ENCODE results near the gene RBBP5. TPM values are rescaled to one million over a fixed set of nuclear protein-coding genes. Genes with fewer than 3 reads are reported as not detected.

RBBP5 gene
- total RNA-seq, 4 donors from 2014 or later: 8.6 to 13.3 (median 12.0) TPM

DNA sequence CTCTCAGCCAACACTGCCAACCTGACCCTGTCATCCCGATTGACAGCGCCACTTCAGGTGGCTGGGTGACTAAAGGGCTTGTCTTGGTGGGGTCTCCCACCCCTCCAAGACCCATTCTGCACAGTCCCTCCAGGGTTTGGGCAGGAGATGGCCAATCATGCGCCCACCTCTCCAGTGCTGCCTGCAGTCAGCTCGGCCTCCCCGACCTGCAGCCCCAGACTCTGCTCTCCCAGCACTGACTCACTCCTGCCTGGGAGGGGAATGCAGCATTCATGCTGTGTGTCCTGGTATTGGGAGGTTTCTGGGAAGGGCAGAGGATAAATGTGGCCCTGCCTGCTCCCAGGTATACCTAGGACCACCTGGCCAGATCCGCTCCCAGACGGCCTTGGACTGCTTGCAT, 47.3 kb downstream of the RBBP5 start:
- Histone ChIP-seq H3K4me1 (peaks cover 0 to 10% (median 6%) of the 10 kb centered on the region in 4 donors), H3K27me3 (no peaks in the 10 kb centered on the region), H3K27ac (replicated peaks in 1 of 4) (no peak overlapping the region), H3K4me3 (no peak overlapping the region), H3K36me3 (no peaks in the 10 kb centered on the region), H3K9me3 (no peaks in the 10 kb centered on the region)
- 100% methylated on average over 4 of the region's 7 CpGs for WGBS
- intact Hi-C loops (cut with DNase I): no loop called here
- TF ChIP-seq, protein P1, sequence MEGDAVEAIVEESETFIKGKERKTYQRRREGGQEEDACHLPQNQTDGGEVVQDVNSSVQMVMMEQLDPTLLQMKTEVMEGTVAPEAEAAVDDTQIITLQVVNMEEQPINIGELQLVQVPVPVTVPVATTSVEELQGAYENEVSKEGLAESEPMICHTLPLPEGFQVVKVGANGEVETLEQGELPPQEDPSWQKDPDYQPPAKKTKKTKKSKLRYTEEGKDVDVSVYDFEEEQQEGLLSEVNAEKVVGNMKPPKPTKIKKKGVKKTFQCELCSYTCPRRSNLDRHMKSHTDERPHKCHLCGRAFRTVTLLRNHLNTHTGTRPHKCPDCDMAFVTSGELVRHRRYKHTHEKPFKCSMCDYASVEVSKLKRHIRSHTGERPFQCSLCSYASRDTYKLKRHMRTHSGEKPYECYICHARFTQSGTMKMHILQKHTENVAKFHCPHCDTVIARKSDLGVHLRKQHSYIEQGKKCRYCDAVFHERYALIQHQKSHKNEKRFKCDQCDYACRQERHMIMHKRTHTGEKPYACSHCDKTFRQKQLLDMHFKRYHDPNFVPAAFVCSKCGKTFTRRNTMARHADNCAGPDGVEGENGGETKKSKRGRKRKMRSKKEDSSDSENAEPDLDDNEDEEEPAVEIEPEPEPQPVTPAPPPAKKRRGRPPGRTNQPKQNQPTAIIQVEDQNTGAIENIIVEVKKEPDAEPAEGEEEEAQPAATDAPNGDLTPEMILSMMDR (IDR thresholded peaks at IDR 0.05): no peak
- no peak for TF ChIP-seq EP300 (IDR thresholded peaks at IDR 0.05)
- DNase-seq (ENCODE audit: extremely low spot score): no peak

DNA sequence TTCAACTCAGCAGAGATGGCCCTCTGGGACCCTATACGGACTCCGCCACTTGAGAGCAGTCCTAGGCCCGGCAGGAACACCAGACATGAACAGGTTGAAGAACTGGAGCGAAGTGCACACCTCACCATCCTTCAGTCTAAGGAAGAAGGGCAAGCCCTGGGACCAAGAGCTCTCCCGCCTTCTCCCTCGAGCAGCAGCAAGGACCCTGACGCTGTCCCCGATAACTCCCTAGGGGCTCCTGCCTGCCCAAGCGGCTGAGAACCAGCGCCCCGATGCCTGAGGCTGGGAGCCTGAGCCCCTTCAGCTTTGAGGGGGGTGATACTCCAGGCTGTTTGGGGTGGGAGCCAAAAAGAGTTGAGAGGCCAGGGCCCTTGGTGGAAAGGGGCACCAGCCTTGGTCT, 47.7 kb downstream of the RBBP5 start:
- H3K27ac ChIP-seq (replicated peaks in 1 of 4): no peak overlapping the region
- TF ChIP-seq POLR2A (IDR thresholded peaks at IDR 0.05; ENCODE audit: low read depth): no peak
- TF ChIP-seq EP300 (IDR thresholded peaks at IDR 0.05): no peak
- TF ChIP-seq, protein P1 (IDR thresholded peaks at IDR 0.05): no peak
- no peak for TF ChIP-seq POLR2AphosphoS5 (IDR thresholded peaks at IDR 0.05)
- no peak overlapping the region for H3K4me3 ChIP-seq
- no peaks in the 10 kb centered on the region for H3K9me3 ChIP-seq
- WGBS: 94% methylated on average over 10 of the region's 11 CpGs
- peaks cover 0 to 15% (median 9%) of the 10 kb centered on the region in 4 donors for H3K4me1 ChIP-seq
- no peaks in the 10 kb centered on the region for H3K36me3 ChIP-seq
- no peak for DNase-seq (ENCODE audit: extremely low spot score)
- H3K27me3 ChIP-seq: no peaks in the 10 kb centered on the region
- intact Hi-C loops (cut with DNase I): no loop called here

DNA sequence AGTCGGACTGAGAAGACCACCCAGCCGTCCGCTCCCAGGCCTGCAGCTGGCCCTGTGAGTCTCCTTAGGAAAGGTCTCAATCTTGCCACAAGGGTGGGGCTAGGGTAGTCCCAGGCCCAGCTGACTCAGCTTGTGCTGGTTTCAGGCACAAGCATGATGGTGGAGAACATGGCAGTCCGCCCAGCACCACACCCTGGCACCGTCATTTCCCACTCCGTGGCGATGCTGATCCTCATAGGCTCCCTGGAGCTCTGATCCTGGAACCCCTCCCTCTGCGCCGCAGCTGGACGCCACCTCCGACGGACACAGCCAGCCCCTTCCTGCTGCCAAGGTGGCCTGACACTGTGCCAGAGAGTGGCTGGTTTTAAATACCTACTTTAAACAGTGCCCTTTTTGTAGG, 48.3 kb downstream of the RBBP5 start:
- intact Hi-C loops (cut with DNase I): no loop called here
- no peaks in the 10 kb centered on the region for H3K27me3 ChIP-seq
- H3K9me3 ChIP-seq: no peaks in the 10 kb centered on the region
- no peak overlapping the region for H3K4me3 ChIP-seq
- no peak for TF ChIP-seq EP300 (IDR thresholded peaks at IDR 0.05)
- TF ChIP-seq, protein P1 (IDR thresholded peaks at IDR 0.05): no peak
- TF ChIP-seq POLR2A (IDR thresholded peaks at IDR 0.05; ENCODE audit: low read depth): no peak
- no peak for TF ChIP-seq POLR2AphosphoS5 (IDR thresholded peaks at IDR 0.05)
- DNase-seq (ENCODE audit: extremely low spot score): no peak
- 100% methylated on average over 12 of the region's 12 CpGs for WGBS
- no peak overlapping the region for H3K27ac ChIP-seq (replicated peaks in 1 of 4)
- no peaks in the 10 kb centered on the region for H3K36me3 ChIP-seq
- H3K4me1 ChIP-seq: peaks cover 2 to 20% (median 15%) of the 10 kb centered on the region in 4 donors

DNA sequence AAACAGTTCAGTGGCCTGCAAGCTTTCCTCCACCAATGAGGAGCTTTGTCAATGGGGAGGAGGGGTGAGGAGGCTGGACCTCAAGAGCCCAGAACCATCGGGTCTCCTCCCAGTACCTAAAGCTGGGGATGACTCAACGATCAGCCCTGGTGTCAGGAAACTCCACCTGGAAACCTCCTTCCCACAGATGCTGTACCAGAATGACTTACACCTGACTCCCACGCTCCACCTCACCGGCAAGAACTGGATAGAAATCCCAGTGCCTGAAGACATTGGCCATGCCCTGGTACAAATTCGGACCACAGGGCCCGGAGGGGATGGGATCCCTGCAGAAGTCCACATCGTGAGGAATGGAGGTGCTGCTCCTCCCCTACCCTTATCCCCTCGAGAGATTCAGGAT, 48.9 kb downstream of the RBBP5 start:
- Histone ChIP-seq H3K4me3 (no peak overlapping the region), H3K27me3 (no peaks in the 10 kb centered on the region), H3K27ac (replicated peaks in 1 of 4) (no peak overlapping the region), H3K4me1 (peaks cover 4 to 26% (median 19%) of the 10 kb centered on the region in 4 donors), H3K9me3 (no peaks in the 10 kb centered on the region), H3K36me3 (no peaks in the 10 kb centered on the region)
- TF ChIP-seq, protein P1 (IDR thresholded peaks at IDR 0.05): no peak
- TF ChIP-seq POLR2AphosphoS5 (IDR thresholded peaks at IDR 0.05) (no peak), POLR2A (IDR thresholded peaks at IDR 0.05; ENCODE audit: low read depth) (no peak), EP300 (IDR thresholded peaks at IDR 0.05) (no peak)
- intact Hi-C loops (cut with DNase I): no loop called here
- WGBS: 98% methylated on average over 8 of the region's 8 CpGs
- no peak for DNase-seq (ENCODE audit: extremely low spot score)

DNA sequence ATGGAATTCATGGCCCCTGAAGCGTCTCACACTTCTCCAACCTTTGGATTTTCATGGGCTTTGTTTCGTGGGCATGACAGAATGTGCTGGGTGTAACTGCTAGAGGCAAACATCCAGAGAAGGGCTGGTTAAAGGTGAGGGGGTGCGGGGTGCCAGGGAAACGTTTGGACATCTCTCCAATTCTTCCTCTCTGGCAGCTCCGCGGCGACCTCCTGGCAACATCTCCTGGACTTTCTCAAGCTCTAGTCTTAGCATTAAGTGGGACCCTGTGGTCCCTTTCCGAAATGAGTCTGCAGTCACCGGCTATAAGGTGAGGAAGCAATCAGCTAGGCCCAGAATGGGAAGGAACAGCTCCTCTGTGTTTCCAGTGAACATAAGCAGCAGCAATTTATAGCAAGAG, 49.5 kb downstream of the RBBP5 start:
- H3K36me3 ChIP-seq: no peaks in the 10 kb centered on the region
- WGBS: 76% methylated on average over 9 of the region's 9 CpGs
- intact Hi-C loops (cut with DNase I): no loop called here
- H3K4me3 ChIP-seq: no peak overlapping the region
- no peaks in the 10 kb centered on the region for H3K9me3 ChIP-seq
- H3K27me3 ChIP-seq: no peaks in the 10 kb centered on the region
- TF ChIP-seq, protein P1 (IDR thresholded peaks at IDR 0.05): no peak
- TF ChIP-seq POLR2AphosphoS5 (IDR thresholded peaks at IDR 0.05) (no peak), POLR2A (IDR thresholded peaks at IDR 0.05; ENCODE audit: low read depth) (no peak), EP300 (IDR thresholded peaks at IDR 0.05) (no peak)
- H3K27ac ChIP-seq (replicated peaks in 1 of 4): no peak overlapping the region
- H3K4me1 ChIP-seq: peaks cover 4 to 21% (median 18%) of the 10 kb centered on the region in 4 donors
- no peak for DNase-seq (ENCODE audit: extremely low spot score)

Data from esophagus muscularis mucosa (tissue), 4 donors.